ENCODE results near the gene GRIN2A.

Gene GRIN2A

GRCh38 chr16:9837481-9837880 lies 344.7 kb downstream of the GRIN2A start:
- H3K36me3 ChIP-seq (ENCODE audit: insufficient read depth), result no peaks in the 10 kb centered on the region
- no peak overlapping the region for H3K4me3 ChIP-seq (IDR thresholded peaks at IDR 0.05; ENCODE audit: insufficient read depth, low read depth, low read length)
- H3K4me1 ChIP-seq (ENCODE audit: low read depth, poor library complexity, severe bottlenecking), result no peaks in the 10 kb centered on the region
- no peak overlapping the region for H3K27ac ChIP-seq
- H3K27me3 ChIP-seq (ENCODE audit: insufficient read depth, low read depth), result no peaks in the 10 kb centered on the region
- no peaks in the 10 kb centered on the region for H3K79me2 ChIP-seq (ENCODE audit: insufficient read depth, low read depth)
- H4K20me1 ChIP-seq (ENCODE audit: insufficient read depth), result no peaks in the 10 kb centered on the region
- no peak for TF ChIP-seq CTCF (conservative IDR thresholded peaks at IDR 0.05; ENCODE audit: low read depth, low read length)
- H3K4me2 ChIP-seq, result no peak overlapping the region
- H3K9ac ChIP-seq, result no peak overlapping the region
- no peak overlapping the region for H2AFZ ChIP-seq (ENCODE audit: low read depth)

- H3K27ac ChIP-seq, result no peak overlapping the region
- H2AFZ ChIP-seq (ENCODE audit: low read depth), result no peak overlapping the region
- no peaks in the 10 kb centered on the region for H3K4me1 ChIP-seq (ENCODE audit: low read depth, poor library complexity, severe bottlenecking)
- no peaks in the 10 kb centered on the region for H3K79me2 ChIP-seq (ENCODE audit: insufficient read depth, low read depth)
- no peak for TF ChIP-seq CTCF (conservative IDR thresholded peaks at IDR 0.05; ENCODE audit: low read depth, low read length)
- H3K9ac ChIP-seq, result no peak overlapping the region
- no peaks in the 10 kb centered on the region for H3K36me3 ChIP-seq (ENCODE audit: insufficient read depth)
- no peaks in the 10 kb centered on the region for H4K20me1 ChIP-seq (ENCODE audit: insufficient read depth)
- H3K27me3 ChIP-seq (ENCODE audit: insufficient read depth, low read depth), result no peaks in the 10 kb centered on the region
- H3K4me2 ChIP-seq, result no peak overlapping the region
- no peak overlapping the region for H3K4me3 ChIP-seq (IDR thresholded peaks at IDR 0.05; ENCODE audit: insufficient read depth, low read depth, low read length)
These were observed 346.0 kb downstream of the GRIN2A start for GRCh38 chr16:9836118-9836736.

- Histone ChIP-seq H3K9ac (no peak overlapping the region), H2AFZ (ENCODE audit: low read depth) (no peak overlapping the region), H3K27me3 (ENCODE audit: insufficient read depth, low read depth) (no peaks in the 10 kb centered on the region), H3K4me2 (no peak overlapping the region), H3K27ac (no peak overlapping the region), H3K36me3 (ENCODE audit: insufficient read depth) (no peaks in the 10 kb centered on the region), H3K79me2 (ENCODE audit: insufficient read depth, low read depth) (no peaks in the 10 kb centered on the region), H3K4me3 (IDR thresholded peaks at IDR 0.05; ENCODE audit: insufficient read depth, low read depth, low read length) (no peak overlapping the region), H4K20me1 (ENCODE audit: insufficient read depth) (no peaks in the 10 kb centered on the region), H3K4me1 (ENCODE audit: low read depth, poor library complexity, severe bottlenecking) (no peaks in the 10 kb centered on the region)
- TF ChIP-seq CTCF (conservative IDR thresholded peaks at IDR 0.05; ENCODE audit: low read depth, low read length), result no peak
These were observed 355.0 kb downstream of the GRIN2A start for GRCh38 chr16:9827062-9827752.

GRCh38 chr16:9826656-9827055 lies 355.6 kb downstream of the GRIN2A start:
- no peaks in the 10 kb centered on the region for H3K36me3 ChIP-seq (ENCODE audit: insufficient read depth)
- H3K27me3 ChIP-seq (ENCODE audit: insufficient read depth, low read depth), result no peaks in the 10 kb centered on the region
- no peak overlapping the region for H3K27ac ChIP-seq
- H3K4me1 ChIP-seq (ENCODE audit: low read depth, poor library complexity, severe bottlenecking), result no peaks in the 10 kb centered on the region
- no peak overlapping the region for H3K4me3 ChIP-seq (IDR thresholded peaks at IDR 0.05; ENCODE audit: insufficient read depth, low read depth, low read length)
- TF ChIP-seq CTCF (conservative IDR thresholded peaks at IDR 0.05; ENCODE audit: low read depth, low read length), result no peak
- H2AFZ ChIP-seq (ENCODE audit: low read depth), result no peak overlapping the region
- no peaks in the 10 kb centered on the region for H3K79me2 ChIP-seq (ENCODE audit: insufficient read depth, low read depth)
- no peak overlapping the region for H3K9ac ChIP-seq
- H4K20me1 ChIP-seq (ENCODE audit: insufficient read depth), result no peaks in the 10 kb centered on the region
- H3K4me2 ChIP-seq, result no peak overlapping the region

Data from KMS-11 (cell line).